SK-N-SH (cell line): ENCODE data around the gene ADGRL4. TPM values are rescaled to one million over a fixed set of nuclear protein-coding genes. Genes with fewer than 3 reads are reported as not detected.
"Not testable (repeated sequence)": the region's sequence is repeated elsewhere in the genome, so short reads cannot be mapped to it uniquely, and the experiment has no call there.

Experiments
- CTCF ChIA-PET: fragments of 300-600, 350-600 bp; formaldehyde crosslinking; extraction: SDS; loops from one replicate; lab custom pipeline; 2021; lab: Yijun Ruan, JAX
- POLR2A ChIA-PET: fragments of 350-600 bp; sonication (Branson Sonifier 250); formaldehyde crosslinking; extraction: SDS; loops from one replicate; lab custom pipeline; 2020; ENCODE audit warnings: antibody characterized with exemption, inconsistent platforms; lab: Yijun Ruan, JAX
- DNase-seq: peaks from one replicate; pipeline ENCODE4 v3.0.0; 2012
- H2AFZ ChIP-seq: fragments of 200-600 bp; sonication (generic); 2 replicates; pipeline ENCODE4 v1.8.1; 2016; ENCODE audit warnings: antibody characterized with exemption, mild to moderate bottlenecking, low read depth
- H3F3A ChIP-seq: fragments of 200-600 bp; sonication (generic); replicated peaks from 2 replicates; pipeline ENCODE3; 2016; ENCODE audit warnings: antibody characterized with exemption, mild to moderate bottlenecking; ENCODE audit not compliant: insufficient read depth
- H3K27ac ChIP-seq, 2 experiments: fragments of 200-500 bp in 1 of 2; fragments of 200-600 bp in 1 of 2; sonication (Bioruptor generic) in 1 of 2; sonication (generic), shearing (Covaris generic) in 1 of 2; 2 replicates each; pipeline versions ENCODE4 v1.5.1 to v1.6.1; 2014 to 2016; ENCODE audit warnings: low read depth in 2 of 2, inconsistent platforms in 1 of 2, low read length in 1 of 2, mild to moderate bottlenecking in 1 of 2, mixed read lengths in 1 of 2
- H3K27me3 ChIP-seq: fragments of 200-600 bp; sonication (generic), shearing (Covaris generic); 2 replicates; pipeline ENCODE4 v1.6.1; 2016; ENCODE audit warnings: mixed run types; ENCODE audit not compliant: insufficient read depth
- H3K36me3 ChIP-seq, 2 experiments: fragments of 200-500 bp in 1 of 2; fragments of 200-600 bp in 1 of 2; sonication (Bioruptor generic) in 1 of 2; sonication (generic) in 1 of 2; replicated peaks in 1 of 2; 2 replicates each; pipeline versions ENCODE3 to v1.5.1; 2014 to 2016; ENCODE audit warnings: low read length in 1 of 2, mild to moderate bottlenecking in 1 of 2; ENCODE audit not compliant: insufficient read depth in 2 of 2, control insufficient read depth in 1 of 2
- H3K4me1 ChIP-seq, 2 experiments: fragments of 200-500 bp in 1 of 2; fragments of 200-600 bp in 1 of 2; sonication (Bioruptor generic) in 1 of 2; sonication (generic), shearing (Covaris generic) in 1 of 2; 2 replicates each; pipeline versions ENCODE4 v1.5.1 to v1.6.1; 2014 to 2016; ENCODE audit warnings: low read depth in 1 of 2, low read length in 1 of 2, mixed run types in 1 of 2; ENCODE audit not compliant: insufficient read depth in 2 of 2, control insufficient read depth in 1 of 2
- H3K4me2 ChIP-seq: fragments of 200-600 bp; sonication (generic), shearing (Covaris generic); 2 replicates; pipeline ENCODE4 v1.6.1; 2017; ENCODE audit warnings: mixed run types
- H3K4me3 ChIP-seq, 2 experiments: fragments of 200-500 bp in 1 of 2; fragments of 200-600 bp in 1 of 2; sonication (Bioruptor generic) in 1 of 2; sonication (generic), shearing (Covaris generic) in 1 of 2; 2 replicates each; pipeline versions ENCODE4 v1.5.1 to v1.8.1; 2014 to 2016; ENCODE audit warnings: low read depth in 2 of 2, inconsistent platforms in 1 of 2, low read length in 1 of 2, mild to moderate bottlenecking in 1 of 2, mixed read lengths in 1 of 2, moderate library complexity in 1 of 2
- H3K79me2 ChIP-seq: fragments of 200-600 bp; sonication (generic); 2 replicates; pipeline ENCODE4 v1.8.1; 2017; ENCODE audit warnings: mild to moderate bottlenecking; ENCODE audit not compliant: insufficient read depth
- H3K9ac ChIP-seq: fragments of 200-600 bp; sonication (generic); 2 replicates; pipeline ENCODE4 v1.6.1; 2017; ENCODE audit warnings: mixed run types
- H3K9me2 ChIP-seq: fragments of 200-600 bp; sonication (generic); 2 replicates; pipeline ENCODE4 v1.6.1; 2017; ENCODE audit warnings: mixed run types
- H3K9me3 ChIP-seq: fragments of 200-600 bp; sonication (generic); 2 replicates; pipeline ENCODE4 v1.6.1; 2017; ENCODE audit warnings: mixed run types, mild to moderate bottlenecking, moderate library complexity
- H4K20me1 ChIP-seq: fragments of 200-600 bp; sonication (generic); 2 replicates; pipeline ENCODE4 v1.6.1; 2017; ENCODE audit warnings: mild to moderate bottlenecking, mixed run types; ENCODE audit not compliant: insufficient read depth
- CTCF ChIP-seq: fragments of 200-600 bp; sonication (generic); IDR thresholded peaks from 2 replicates; pipeline ENCODE4 v1.6.1; 2017; ENCODE audit warnings: antibody characterized with exemption, mild to moderate bottlenecking, moderate library complexity
- EZH2phosphoT487 ChIP-seq: fragments of 200-600 bp; sonication (generic); IDR thresholded peaks from 2 replicates; pipeline ENCODE4 v1.6.1; 2017; ENCODE audit warnings: low read depth, mixed run types, mild to moderate bottlenecking, antibody characterized with exemption, moderate library complexity, borderline replicate concordance
- GABPA ChIP-seq: IDR thresholded peaks from 2 replicates; pipeline ENCODE4 v1.4.0; 2012; ENCODE audit warnings: low read depth, mild to moderate bottlenecking
- GATA2 ChIP-seq: sonication (generic); formaldehyde crosslinking; IDR thresholded peaks from 2 replicates; pipeline ENCODE4 v1.5.0; 2020; ENCODE audit warnings: mild to moderate bottlenecking, missing genetic modification reagents
- NFIC ChIP-seq: IDR thresholded peaks from 2 replicates; pipeline ENCODE4 v1.4.0; 2012; ENCODE audit warnings: borderline replicate concordance
- PBX3 ChIP-seq: IDR thresholded peaks from 2 replicates; pipeline ENCODE4; 2012
- TEAD4 ChIP-seq: IDR thresholded peaks from 2 replicates; pipeline ENCODE4 v1.4.0; 2012; ENCODE audit warnings: mild to moderate bottlenecking, borderline replicate concordance; ENCODE audit not compliant: insufficient read depth
- YY1 ChIP-seq: IDR thresholded peaks from 2 replicates; pipeline ENCODE4 v1.4.0; 2012; ENCODE audit warnings: low read depth, mild to moderate bottlenecking
- WGBS: methylation state at CpG from one replicate; pipeline ENCODE4 v1.1.6; 2017; ENCODE audit warnings: low lambda C conversion rate; 5-methylcytosine and 5-hydroxymethylcytosine counted together
- polyA plus RNA-seq, 3 experiments: library from polyadenylated mRNA; depleted of rRNA; stranded (reverse); fragments of >200 nt; gene quantifications; 2 replicates each; pipeline ENCODE4 v1.2.3, GENCODE V29; 2012

The ADGRL4 gene
- polyA plus RNA-seq, 1 of the 3 experiments (the other 2 are of a cell fraction): 0.30 TPM

- CTCF ChIA-PET: interaction anchor here (0.7 to 1.7 kb wide), 3 partner anchors 23 to 299 kb away, joined by 3 to 4 read pairs (median 4); no protein-coding TSS in a partner anchor
- Histone ChIP-seq H3K36me3 (no peaks in the 10 kb centered on the region), H3K4me3 (no peak overlapping the region), H3K4me1 (peaks cover 3 to 11% of the 10 kb centered on the region in 2 experiments; a peak in 3 of 4 replicates), H3K4me2 (peak overlapping the region; percentile 25), H3F3A (no peaks in the 10 kb centered on the region), H3K9ac (no peak overlapping the region), H2AFZ (no peak overlapping the region), H3K9me3 (0 out of 2 replicates have a peak, but pooled peaks cover 2% of the 10 kb centered on the region), H3K27me3 (no peaks in the 10 kb centered on the region), H3K9me2 (no peaks in the 10 kb centered on the region), H3K79me2 (no peaks in the 10 kb centered on the region), H3K27ac (no peak overlapping the region), H4K20me1 (no peaks in the 10 kb centered on the region)
- WGBS: 52% methylated on average over 6 of the region's 6 CpGs
- POLR2A ChIA-PET: no interaction called here
- TF ChIP-seq PBX3: 0 out of 2 replicates have a peak, but pooled peaks have one; percentile 4
- TF ChIP-seq GATA2 (CRISPR knock-in tag): no peak
- TF ChIP-seq YY1: no peak
- no peak for DNase-seq
These were observed 121.7 kb downstream of the ADGRL4 start for GRCh38 chr1:78884685-78885452.

- no peak for TF ChIP-seq NFIC
- TF ChIP-seq GABPA: no peak
- TF ChIP-seq PBX3: no peak
- TF ChIP-seq TEAD4: no peak
- TF ChIP-seq CTCF: no peak
- no peak for TF ChIP-seq EZH2phosphoT487
- 64% methylated on average over 5 of the region's 5 CpGs for WGBS
- Histone ChIP-seq H3K4me3 (no peak overlapping the region), H3K27ac (no peak overlapping the region), H3K79me2 (no peaks in the 10 kb centered on the region), H3K36me3 (no peaks in the 10 kb centered on the region), H2AFZ (no peak overlapping the region), H3F3A (no peaks in the 10 kb centered on the region), H3K9me2 (no peaks in the 10 kb centered on the region), H3K4me1 (peaks cover 3 to 9% of the 10 kb centered on the region in 2 experiments; a peak in 3 of 4 replicates), H4K20me1 (no peaks in the 10 kb centered on the region), H3K27me3 (no peaks in the 10 kb centered on the region), H3K9me3 (no peaks in the 10 kb centered on the region), H3K4me2 (no peak overlapping the region), H3K9ac (no peak overlapping the region)
- ChIA-PET POLR2A (no interaction called here), CTCF (no interaction called here)
- DNase-seq: no peak
These were observed 126.3 kb downstream of the ADGRL4 start for GRCh38 chr1:78880223-78880622.

GRCh38 chr1:78875986-78876385, 130.5 kb downstream of the ADGRL4 start:
- CTCF ChIA-PET, H2AFZ ChIP-seq, H3F3A ChIP-seq, H3K27ac ChIP-seq, H3K9me2 ChIP-seq, DNase-seq, H3K27me3 ChIP-seq, H3K79me2 ChIP-seq, H3K36me3 ChIP-seq, H4K20me1 ChIP-seq, POLR2A ChIA-PET, H3K4me3 ChIP-seq, H3K9me3 ChIP-seq, H3K4me2 ChIP-seq, H3K9ac ChIP-seq, H3K4me1 ChIP-seq: not testable (repeated sequence)
- 73% methylated on average over 4 of the region's 4 CpGs for WGBS
